GM12878 (cell line): ENCODE data around the gene HINT2. TPM values are rescaled to one million over a fixed set of nuclear protein-coding genes. Genes with fewer than 3 reads are reported as not detected.

Experiments
- ESRRA ChIP-seq: IDR thresholded peaks from 2 replicates; pipeline ENCODE4 v1.6.1; 2012; ENCODE audit warnings: mild to moderate bottlenecking, low read length, improper control_type of control experiment
- HCFC1 ChIP-seq: fragments of 150-350 bp; IDR thresholded peaks from 2 replicates; pipeline ENCODE4 v1.6.1; 2014; ENCODE audit warnings: low read length
- SMC3 ChIP-seq: IDR thresholded peaks from 2 replicates; pipeline ENCODE4 v1.6.1; 2011; ENCODE audit warnings: low read length, improper control_type of control experiment, borderline replicate concordance
- polyA plus RNA-seq, 11 experiments: library from polyadenylated mRNA; depleted of rRNA in 4 of 11; unstranded in 6 of 11; stranded (reverse) in 5 of 11; fragments of >200 nt; fragmentation: Nextera tagmentation in 4 of 11; fragmentation: Illumina TruSeq in 1 of 11; extraction: Ambion mirVana in 4 of 11; extraction: Trizol in 1 of 11; gene quantifications; 1 replicate in 1 of 11; 2 replicates in 10 of 11; pipeline versions ENCODE4 v1.2.1 to v1.2.3, GENCODE V29; 2011 to 2016; ENCODE audit warnings: inconsistent platforms in 2 of 11, missing spikeins in 2 of 11, low read depth in 1 of 11
- total RNA-seq, 4 experiments: library from RNA; depleted of rRNA in 3 of 4; stranded (reverse); fragments of >200 nt in 3 of 4; fragmentation: Illumina TruSeq in 1 of 4; extraction: Trizol in 1 of 4; gene quantifications; 2 replicates each; pipeline versions ENCODE4 v1.2.1 to v1.2.3, GENCODE V29; 2013 to 2021
- TF ChIP-seq, protein P1 (sequence below), 3 experiments: IDR thresholded peaks in 2 of 3; conservative IDR thresholded peaks in 1 of 3; 2 replicates each; pipeline ENCODE4 v1.5.1; 2011; ENCODE audit warnings: low read depth in 3 of 3, low read length in 3 of 3, mild to moderate bottlenecking in 3 of 3, control low read depth in 2 of 3, moderate library complexity in 2 of 3, inconsistent platforms in 1 of 3, mixed read lengths in 1 of 3; ENCODE audit not compliant: control insufficient read depth in 2 of 3, insufficient read depth in 1 of 3; ENCODE audit errors: extremely low read depth in 1 of 3
- TF ChIP-seq, protein P2 (sequence below): fragments of 450-650 bp; IDR thresholded peaks from 2 replicates; pipeline ENCODE4 v1.6.1; 2018; ENCODE audit warnings: mild to moderate bottlenecking, low read depth, moderate library complexity; ENCODE audit not compliant: partially characterized antibody

The HINT2 gene
- total and polyA plus RNA-seq, 10 of the 15 experiments (the other 5 are each of a cell fraction or from before 2014, with no cell fraction given), result 12.1 to 144 (median 51.7) TPM

DNA sequence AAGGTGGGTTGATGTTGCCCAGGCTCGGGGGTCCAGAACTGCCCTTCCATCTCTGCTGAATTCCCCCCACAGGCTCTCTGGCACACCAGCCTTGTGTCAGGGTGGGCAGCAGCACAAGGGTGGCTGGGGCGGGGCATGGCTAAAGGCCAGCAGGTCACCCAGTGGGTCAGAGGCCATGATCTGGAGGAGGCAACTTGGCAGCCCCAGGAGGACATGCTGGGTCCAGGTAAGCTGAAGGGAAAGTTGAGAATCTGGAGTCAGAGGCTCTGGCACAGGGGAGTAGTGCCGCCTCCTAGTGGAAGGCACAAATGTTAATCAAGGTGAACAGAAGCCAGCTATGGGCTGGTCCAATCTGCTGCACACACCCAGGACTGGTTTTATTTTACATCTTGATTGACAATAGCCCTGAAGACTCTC is 20.4 kb upstream of the HINT2 start (continued):
- TF ChIP-seq, protein P1, sequence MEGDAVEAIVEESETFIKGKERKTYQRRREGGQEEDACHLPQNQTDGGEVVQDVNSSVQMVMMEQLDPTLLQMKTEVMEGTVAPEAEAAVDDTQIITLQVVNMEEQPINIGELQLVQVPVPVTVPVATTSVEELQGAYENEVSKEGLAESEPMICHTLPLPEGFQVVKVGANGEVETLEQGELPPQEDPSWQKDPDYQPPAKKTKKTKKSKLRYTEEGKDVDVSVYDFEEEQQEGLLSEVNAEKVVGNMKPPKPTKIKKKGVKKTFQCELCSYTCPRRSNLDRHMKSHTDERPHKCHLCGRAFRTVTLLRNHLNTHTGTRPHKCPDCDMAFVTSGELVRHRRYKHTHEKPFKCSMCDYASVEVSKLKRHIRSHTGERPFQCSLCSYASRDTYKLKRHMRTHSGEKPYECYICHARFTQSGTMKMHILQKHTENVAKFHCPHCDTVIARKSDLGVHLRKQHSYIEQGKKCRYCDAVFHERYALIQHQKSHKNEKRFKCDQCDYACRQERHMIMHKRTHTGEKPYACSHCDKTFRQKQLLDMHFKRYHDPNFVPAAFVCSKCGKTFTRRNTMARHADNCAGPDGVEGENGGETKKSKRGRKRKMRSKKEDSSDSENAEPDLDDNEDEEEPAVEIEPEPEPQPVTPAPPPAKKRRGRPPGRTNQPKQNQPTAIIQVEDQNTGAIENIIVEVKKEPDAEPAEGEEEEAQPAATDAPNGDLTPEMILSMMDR (IDR thresholded peaks at IDR 0.05 in 2 of 3, conservative IDR thresholded peaks at IDR 0.05 in 1 of 3; ENCODE audit: control insufficient read depth in 2 of 3, extremely low read depth in 1 of 3, insufficient read depth in 1 of 3, low read depth in 3 of 3, low read length in 3 of 3), result peak; percentile 28 to 35 (median 32); a peak in 5 of 6 replicates
- no peak for TF ChIP-seq ESRRA
- TF ChIP-seq SMC3, result peak; percentile 19; the same call in 1 of the 2 replicates
- TF ChIP-seq, protein P2, sequence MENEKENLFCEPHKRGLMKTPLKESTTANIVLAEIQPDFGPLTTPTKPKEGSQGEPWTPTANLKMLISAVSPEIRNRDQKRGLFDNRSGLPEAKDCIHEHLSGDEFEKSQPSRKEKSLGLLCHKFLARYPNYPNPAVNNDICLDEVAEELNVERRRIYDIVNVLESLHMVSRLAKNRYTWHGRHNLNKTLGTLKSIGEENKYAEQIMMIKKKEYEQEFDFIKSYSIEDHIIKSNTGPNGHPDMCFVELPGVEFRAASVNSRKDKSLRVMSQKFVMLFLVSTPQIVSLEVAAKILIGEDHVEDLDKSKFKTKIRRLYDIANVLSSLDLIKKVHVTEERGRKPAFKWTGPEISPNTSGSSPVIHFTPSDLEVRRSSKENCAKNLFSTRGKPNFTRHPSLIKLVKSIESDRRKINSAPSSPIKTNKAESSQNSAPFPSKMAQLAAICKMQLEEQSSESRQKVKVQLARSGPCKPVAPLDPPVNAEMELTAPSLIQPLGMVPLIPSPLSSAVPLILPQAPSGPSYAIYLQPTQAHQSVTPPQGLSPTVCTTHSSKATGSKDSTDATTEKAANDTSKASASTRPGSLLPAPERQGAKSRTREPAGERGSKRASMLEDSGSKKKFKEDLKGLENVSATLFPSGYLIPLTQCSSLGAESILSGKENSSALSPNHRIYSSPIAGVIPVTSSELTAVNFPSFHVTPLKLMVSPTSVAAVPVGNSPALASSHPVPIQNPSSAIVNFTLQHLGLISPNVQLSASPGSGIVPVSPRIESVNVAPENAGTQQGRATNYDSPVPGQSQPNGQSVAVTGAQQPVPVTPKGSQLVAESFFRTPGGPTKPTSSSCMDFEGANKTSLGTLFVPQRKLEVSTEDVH, result no peak
- no peak for TF ChIP-seq HCFC1
